A549 (cell line): ENCODE measurements around the gene MBD2. TPM values are rescaled to one million over a fixed set of nuclear protein-coding genes. Genes with fewer than 3 reads are reported as not detected.

Source experiments
- ATAC-seq, 2 experiments: fragments of 200-7000 bp in 1 of 2; fragments of >200 bp in 1 of 2; cut with Nextera tagmentation in 1 of 2; cut with Tn5 transposase in 1 of 2; 3 replicates each; pipeline versions ENCODE4 v1.8.0 to v1.9.1; 2018 to 2020; ENCODE audit warnings: mild to moderate bottlenecking in 1 of 2, moderate library complexity in 1 of 2
- CTCF ChIA-PET: fragments of 300-600 bp; sonication (Branson Sonifier 250); formaldehyde crosslinking; extraction: SDS; loops from one replicate; lab custom pipeline; 2021; ENCODE audit warnings: antibody characterized with exemption, inconsistent platforms; lab: Yijun Ruan, JAX
- POLR2A ChIA-PET: fragments of 350-600 bp; formaldehyde crosslinking; extraction: SDS; loops from one replicate; lab custom pipeline; 2021; ENCODE audit warnings: antibody characterized with exemption, inconsistent platforms; lab: Yijun Ruan, JAX
- DNase-seq, 2 experiments: peaks; one replicate each; pipeline versions ENCODE4 v3.0.0 to v3.0.0-alpha.2; 2011 to 2016; ENCODE audit warnings: low read depth in 1 of 2, low spot score in 1 of 2
- FAIRE-seq: peaks from 2 replicates; lab custom pipeline; 2011; peaks lifted over from hg19 to GRCh38; lab: Jason Lieb, UNC
- H3K27ac ChIP-seq, 2 experiments: fragments of >200 bp; sonication (Bioruptor Twin); formaldehyde crosslinking; 3 replicates each; pipeline ENCODE4 v1.5.1; 2016 to 2017
- H3K4me1 ChIP-seq: fragments of >200 bp; sonication (Bioruptor Twin); formaldehyde crosslinking; 3 replicates; pipeline ENCODE4 v1.6.1; 2016
- H3K4me2 ChIP-seq: fragments of >200 bp; sonication (Bioruptor Twin); formaldehyde crosslinking; 3 replicates; pipeline ENCODE4 v1.6.1; 2016
- H3K4me3 ChIP-seq: fragments of >200 bp; sonication (Bioruptor Twin); formaldehyde crosslinking; 3 replicates; pipeline ENCODE4 v1.5.1; 2016
- H3K9me3 ChIP-seq: fragments of >200 bp; sonication (Bioruptor Twin); formaldehyde crosslinking; 3 replicates; pipeline ENCODE4 v1.6.1; 2016
- ATOH8 ChIP-seq: fragments of 250-450 bp; sonication (Bioruptor Pico); IDR thresholded peaks from 2 replicates; pipeline ENCODE4 v1.5.0; 2020; ENCODE audit warnings: low read depth, mild to moderate bottlenecking, moderate library complexity
- CBX2 ChIP-seq: fragments of 200-600 bp; sonication (generic); IDR thresholded peaks from 2 replicates; pipeline ENCODE4 v1.6.1; 2016; ENCODE audit warnings: low read depth, mild to moderate bottlenecking, borderline replicate concordance
- CEBPB ChIP-seq, 2 experiments: fragments of >200 bp in 1 of 2; sonication (Bioruptor Twin) in 1 of 2; formaldehyde crosslinking in 1 of 2; IDR thresholded peaks; 2 replicates each; pipeline ENCODE4 v1.6.1; 2012 to 2016
- CTCF ChIP-seq: fragments of >200 bp; sonication (Bioruptor Twin); formaldehyde crosslinking; IDR thresholded peaks from 3 replicates; pipeline ENCODE4 v1.5.1; 2016
- E2F6 ChIP-seq: IDR thresholded peaks from 2 replicates; pipeline ENCODE4 v1.6.1; 2012; ENCODE audit warnings: low read depth, borderline replicate concordance
- EHMT2 ChIP-seq: fragments of 200-600 bp; sonication (generic); IDR thresholded peaks from 2 replicates; pipeline ENCODE4 v1.6.1; 2016; ENCODE audit warnings: antibody characterized with exemption, low read depth, mild to moderate bottlenecking, moderate library complexity
- ELK1 ChIP-seq: fragments of 150-350 bp; IDR thresholded peaks from 2 replicates; pipeline ENCODE4 v1.6.1; 2014; ENCODE audit warnings: low read depth, mild to moderate bottlenecking, low read length
- HEYL ChIP-seq: fragments of 250-450 bp; sonication (Bioruptor Pico); IDR thresholded peaks from 2 replicates; pipeline ENCODE4 v1.8.0; 2021; ENCODE audit warnings: mild to moderate bottlenecking, moderate library complexity
- HMGXB4 ChIP-seq: fragments of 250-450 bp; sonication (Bioruptor Pico); IDR thresholded peaks from 2 replicates; pipeline ENCODE4 v1.5.0; 2021; ENCODE audit warnings: mild to moderate bottlenecking, moderate library complexity, borderline replicate concordance
- HOXA7 ChIP-seq: fragments of 250-450 bp; sonication (Bioruptor Pico); IDR thresholded peaks from 2 replicates; pipeline ENCODE4 v1.5.0; 2020; ENCODE audit warnings: mild to moderate bottlenecking, moderate library complexity
- HOXB13 ChIP-seq: fragments of 250-450 bp; sonication (Bioruptor Pico); IDR thresholded peaks from 2 replicates; pipeline ENCODE4 v1.5.0; 2020; ENCODE audit warnings: low read depth, mild to moderate bottlenecking, moderate library complexity
- HOXB5 ChIP-seq: fragments of 250-450 bp; sonication (Bioruptor Pico); IDR thresholded peaks from 2 replicates; pipeline ENCODE4 v1.5.0; 2020; ENCODE audit warnings: mild to moderate bottlenecking, moderate library complexity
- JUN ChIP-seq, 2 experiments: fragments of >200 bp; sonication (Bioruptor Twin); formaldehyde crosslinking; IDR thresholded peaks; 2 replicates in 1 of 2; 3 replicates in 1 of 2; pipeline ENCODE4 v1.6.1; 2016 to 2017
- JUNB ChIP-seq: fragments of >200 bp; sonication (Bioruptor Twin); formaldehyde crosslinking; IDR thresholded peaks from 2 replicates; pipeline ENCODE4 v1.6.1; 2016
- MAFK ChIP-seq: fragments of 450-650 bp; IDR thresholded peaks from 2 replicates; pipeline ENCODE4 v1.6.1; 2014; ENCODE audit not compliant: partially characterized antibody
- POLR2A ChIP-seq: IDR thresholded peaks from 2 replicates; pipeline ENCODE4 v1.6.1; 2012; ENCODE audit warnings: mild to moderate bottlenecking, low read length
- RAD21 ChIP-seq, 2 experiments: fragments of >200 bp in 1 of 2; sonication (Bioruptor Twin) in 1 of 2; formaldehyde crosslinking in 1 of 2; IDR thresholded peaks in 1 of 2; conservative IDR thresholded peaks in 1 of 2; 2 replicates in 1 of 2; 3 replicates in 1 of 2; pipeline ENCODE4 v1.6.1; 2012 to 2018; ENCODE audit warnings: inconsistent platforms in 1 of 2
- REST ChIP-seq: fragments of 200-600 bp; sonication (generic); IDR thresholded peaks from 2 replicates; pipeline ENCODE4 v1.6.1; 2016; ENCODE audit warnings: antibody characterized with exemption, mild to moderate bottlenecking, moderate library complexity
- RNF2 ChIP-seq: fragments of 200-600 bp; sonication (generic); IDR thresholded peaks from 2 replicates; pipeline ENCODE4 v1.6.1; 2016; ENCODE audit warnings: low read depth, mild to moderate bottlenecking, antibody characterized with exemption, moderate library complexity, borderline replicate concordance
- SREBF2 ChIP-seq: fragments of 450-650 bp; IDR thresholded peaks from 2 replicates; pipeline ENCODE4 v1.6.1; 2014; ENCODE audit warnings: mild to moderate bottlenecking, moderate library complexity
- USF2 ChIP-seq: fragments of 450-650 bp; IDR thresholded peaks from 2 replicates; pipeline ENCODE4 v1.6.1; 2014; ENCODE audit warnings: antibody characterized with exemption
- ZC3H11A ChIP-seq: fragments of 450-650 bp; IDR thresholded peaks from 2 replicates; pipeline ENCODE4 v1.6.1; 2014; ENCODE audit warnings: antibody characterized with exemption, mild to moderate bottlenecking
- polyA plus RNA-seq, 4 experiments: library from polyadenylated mRNA; depleted of rRNA in 3 of 4; stranded (reverse); fragments of >200 nt; fragmentation: RNase III in 1 of 4; extraction: RNeasy Plus Mini Kit Qiagen cat#74134 plus additional on column Dnase treatment in 1 of 4; gene quantifications; 2 replicates in 3 of 4; 3 replicates in 1 of 4; pipeline ENCODE4 v1.2.3, GENCODE V29; 2011 to 2017

MBD2 gene
- polyA plus RNA-seq, 2 of the 4 experiments (the other 2 are of a cell fraction) = 43.4 to 48.2 TPM

GRCh38 chr18:54134053-54134452 is 90.4 kb downstream of the MBD2 start:
- ATAC-seq (no peak), FAIRE-seq (no peak)
- TF ChIP-seq MAFK (peak; percentile 18), ATOH8 (no peak), SREBF2 (no peak), E2F6 (no peak), REST (no peak), RNF2 (no peak), POLR2A (no peak), HOXB13 (no peak), HMGXB4 (no peak)
- TF ChIP-seq, all 56 proteins: peak for 1

GRCh38 chr18:54130631-54131030 is 93.8 kb downstream of the MBD2 start:
- POLR2A ChIA-PET = no interaction called here
- Histone ChIP-seq H3K4me3 (no peak overlapping the region), H3K4me2 (no peak overlapping the region), H3K27ac (no peak overlapping the region), H3K9me3 (no peaks in the 10 kb centered on the region), H3K4me1 (no peaks in the 10 kb centered on the region)
- TF ChIP-seq HOXA7 (no peak), HEYL (CRISPR knock-in tag) (no peak), CBX2 (no peak), JUN (IDR thresholded peaks at IDR 0.05) (no peak)
- FAIRE-seq (no peak), ATAC-seq (no peak), DNase-seq (no peak)
- CTCF ChIA-PET = interaction anchor here (1.7 to 3.8 kb wide), 2 partner anchors 11 to 431 kb away, joined by 3 to 14 read pairs; no protein-coding TSS in a partner anchor

More at GRCh38 chr18:54134053-54134452, 90.4 kb downstream of the MBD2 start:
- ChIA-PET CTCF (no interaction called here), POLR2A (no interaction called here)
- H3K4me3 ChIP-seq = no peak overlapping the region
- no peaks in the 10 kb centered on the region for H3K9me3 ChIP-seq
- no peak overlapping the region for H3K27ac ChIP-seq
- DNase-seq = no peak
- no peak overlapping the region for H3K4me2 ChIP-seq
- H3K4me1 ChIP-seq = no peaks in the 10 kb centered on the region

- ATAC-seq (no peak), DNase-seq (no peak), FAIRE-seq (no peak)
- CTCF ChIA-PET = interaction anchor here (1.7 to 3.8 kb wide), 2 partner anchors 11 to 431 kb away, joined by 3 to 14 read pairs; no protein-coding TSS in a partner anchor
- H3K4me2 ChIP-seq = no peak overlapping the region
- POLR2A ChIA-PET = no interaction called here
- no peaks in the 10 kb centered on the region for H3K9me3 ChIP-seq
- H3K4me3 ChIP-seq = no peak overlapping the region
- no peak for TF ChIP-seq USF2
- no peak for TF ChIP-seq RAD21 (conservative IDR thresholded peaks at IDR 0.05 in 1 of 2, IDR thresholded peaks at IDR 0.05 in 1 of 2)
- no peak for TF ChIP-seq ZC3H11A
- TF ChIP-seq JUNB = no peak
- no peak for TF ChIP-seq HOXB5 (CRISPR knock-in tag)
- TF ChIP-seq ELK1 = no peak
- no peak for TF ChIP-seq EHMT2
- TF ChIP-seq CTCF = no peak
- TF ChIP-seq CEBPB (IDR thresholded peaks at IDR 0.05) = no peak
- TF ChIP-seq, all 56 proteins: peak for 0
- Histone ChIP-seq H3K27ac (no peak overlapping the region), H3K4me1 (no peaks in the 10 kb centered on the region)
Measured at GRCh38 chr18:54130177-54130576, 94.3 kb downstream of the MBD2 start.
